ENCODE results near the gene ACER2. TPM values are rescaled to one million over a fixed set of nuclear protein-coding genes. Genes with fewer than 3 reads are reported as not detected.

ACER2 gene
- total RNA-seq = 10 to 100 TPM in 1 of 4 donors, 1 to 10 TPM in 3; 2.8 to 13.5 (median 6.9) TPM

DNA sequence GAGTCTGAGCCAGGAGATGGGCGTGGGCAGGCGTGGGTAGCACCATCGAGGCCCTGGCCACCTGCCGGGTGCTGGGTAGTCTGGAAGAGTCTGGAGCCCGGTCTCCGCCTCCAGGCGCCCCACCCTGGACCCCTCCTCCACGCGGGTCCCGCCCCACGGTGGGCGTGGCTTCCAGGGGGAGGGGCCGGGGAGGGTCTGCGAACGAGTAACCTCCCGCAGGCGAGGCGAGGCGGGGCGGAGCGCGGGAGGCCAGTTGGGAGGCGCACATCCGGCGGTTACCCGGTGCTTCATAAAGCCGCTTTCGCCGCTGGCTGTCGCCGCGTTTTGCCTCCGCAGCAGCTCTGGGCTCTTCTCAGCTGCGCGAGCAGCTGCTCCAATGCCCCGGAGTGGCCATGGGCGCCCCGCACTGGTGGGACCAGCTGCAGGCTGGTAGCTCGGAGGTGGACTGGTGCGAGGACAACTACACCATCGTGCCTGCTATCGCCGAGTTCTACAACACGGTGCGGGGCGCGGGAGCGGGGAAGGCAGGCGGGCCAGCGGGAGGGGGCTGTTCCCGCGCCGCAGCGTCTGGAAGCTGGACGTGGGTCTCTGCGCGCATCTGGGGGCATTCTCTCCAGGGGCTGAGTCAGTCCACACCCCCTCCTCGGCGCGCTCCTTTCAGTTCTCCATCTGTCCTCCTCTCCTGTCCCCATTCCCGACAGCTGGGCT lies at the start of gene ACER2:
Gene ACER2, plus strand, starts transcription at position 317 of the 708 bp plus-strand sequence. Its CDS starts 76 bp downstream, at position 393.
- H3K4me3 ChIP-seq = peak within 1 kb of the TSS; percentile 59 to 80
- H3K36me3 ChIP-seq = no peaks in the 10 kb centered on the region
- intact Hi-C loops (cut with DNase I; ENCODE audit: low total_unique reads) = no loop called here
- H3K27ac ChIP-seq = peak within 1 kb of the TSS; percentile 77 to 89
- DNase-seq = peak; percentile 92 to 97
- H3K4me1 ChIP-seq = peaks cover 0 to 5% of the 10 kb centered on the region in 2 donors
- peak; percentile 90 to 96 for TF ChIP-seq POLR2A (IDR thresholded peaks at IDR 0.05)
- TF ChIP-seq, protein P1, sequence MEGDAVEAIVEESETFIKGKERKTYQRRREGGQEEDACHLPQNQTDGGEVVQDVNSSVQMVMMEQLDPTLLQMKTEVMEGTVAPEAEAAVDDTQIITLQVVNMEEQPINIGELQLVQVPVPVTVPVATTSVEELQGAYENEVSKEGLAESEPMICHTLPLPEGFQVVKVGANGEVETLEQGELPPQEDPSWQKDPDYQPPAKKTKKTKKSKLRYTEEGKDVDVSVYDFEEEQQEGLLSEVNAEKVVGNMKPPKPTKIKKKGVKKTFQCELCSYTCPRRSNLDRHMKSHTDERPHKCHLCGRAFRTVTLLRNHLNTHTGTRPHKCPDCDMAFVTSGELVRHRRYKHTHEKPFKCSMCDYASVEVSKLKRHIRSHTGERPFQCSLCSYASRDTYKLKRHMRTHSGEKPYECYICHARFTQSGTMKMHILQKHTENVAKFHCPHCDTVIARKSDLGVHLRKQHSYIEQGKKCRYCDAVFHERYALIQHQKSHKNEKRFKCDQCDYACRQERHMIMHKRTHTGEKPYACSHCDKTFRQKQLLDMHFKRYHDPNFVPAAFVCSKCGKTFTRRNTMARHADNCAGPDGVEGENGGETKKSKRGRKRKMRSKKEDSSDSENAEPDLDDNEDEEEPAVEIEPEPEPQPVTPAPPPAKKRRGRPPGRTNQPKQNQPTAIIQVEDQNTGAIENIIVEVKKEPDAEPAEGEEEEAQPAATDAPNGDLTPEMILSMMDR (IDR thresholded peaks at IDR 0.05) = peak in 2 of 4 experiments; percentile 4
- H3K9me3 ChIP-seq = no peaks in the 10 kb centered on the region
- no peaks in the 10 kb centered on the region for H3K27me3 ChIP-seq

- no peaks in the 10 kb centered on the region for H3K27me3 ChIP-seq
- H3K4me3 ChIP-seq = no peak overlapping the region
- no peaks in the 10 kb centered on the region for H3K4me1 ChIP-seq
- intact Hi-C loops (cut with DNase I; ENCODE audit: low total_unique reads) = no loop called here
- no peak for TF ChIP-seq POLR2A (IDR thresholded peaks at IDR 0.05)
- TF ChIP-seq, protein P1 (IDR thresholded peaks at IDR 0.05) = no peak
- no peaks in the 10 kb centered on the region for H3K9me3 ChIP-seq
- no peaks in the 10 kb centered on the region for H3K36me3 ChIP-seq
- DNase-seq = no peak
- H3K27ac ChIP-seq = no peak overlapping the region
Measured at GRCh38 chr9:19369107-19369506, 39.7 kb upstream of the ACER2 start.

GRCh38 chr9:19371942-19372341 lies 36.9 kb upstream of the ACER2 start:
- Histone ChIP-seq H3K4me3 (no peak overlapping the region), H3K36me3 (no peaks in the 10 kb centered on the region), H3K27me3 (no peaks in the 10 kb centered on the region), H3K4me1 (no peaks in the 10 kb centered on the region), H3K27ac (no peak overlapping the region), H3K9me3 (no peaks in the 10 kb centered on the region)
- TF ChIP-seq POLR2A (IDR thresholded peaks at IDR 0.05) = no peak
- TF ChIP-seq, protein P1 (IDR thresholded peaks at IDR 0.05) = no peak
- intact Hi-C loops (cut with DNase I; ENCODE audit: low total_unique reads) = no loop called here
- no peak for DNase-seq

DNA sequence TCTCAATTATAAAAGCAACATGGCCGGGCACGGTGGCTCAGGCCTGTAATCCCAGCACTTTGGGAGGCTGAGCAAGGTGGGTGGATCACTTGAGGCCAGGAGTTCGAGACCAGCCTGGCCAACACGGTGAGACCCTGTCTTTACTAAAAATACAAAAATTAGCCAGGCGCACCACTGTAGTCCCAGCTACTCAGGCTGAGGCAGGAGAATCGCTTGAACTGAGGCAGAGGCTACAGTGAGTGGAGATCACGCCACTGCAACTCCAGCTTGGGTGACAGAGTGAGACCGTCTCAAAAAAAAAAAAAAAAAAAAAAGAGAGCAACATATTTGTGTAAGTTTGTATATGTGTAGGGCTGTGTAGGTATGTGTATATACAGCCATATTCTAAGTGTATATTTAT lies 36.2 kb upstream of the ACER2 start:
- Histone ChIP-seq H3K27me3 (no peaks in the 10 kb centered on the region), H3K4me3 (no peak overlapping the region), H3K27ac (no peak overlapping the region), H3K9me3 (no peaks in the 10 kb centered on the region), H3K4me1 (no peaks in the 10 kb centered on the region), H3K36me3 (no peaks in the 10 kb centered on the region)
- TF ChIP-seq POLR2A (IDR thresholded peaks at IDR 0.05) = no peak
- TF ChIP-seq, protein P1 (IDR thresholded peaks at IDR 0.05) = no peak
- no peak for DNase-seq
- intact Hi-C loops (cut with DNase I; ENCODE audit: low total_unique reads) = no loop called here

- no peaks in the 10 kb centered on the region for H3K9me3 ChIP-seq
- no peaks in the 10 kb centered on the region for H3K4me1 ChIP-seq
- no peaks in the 10 kb centered on the region for H3K27me3 ChIP-seq
- no peak overlapping the region for H3K27ac ChIP-seq
- TF ChIP-seq POLR2A (IDR thresholded peaks at IDR 0.05) = no peak
- TF ChIP-seq, protein P1 (IDR thresholded peaks at IDR 0.05) = no peak
- no peak for DNase-seq
- H3K36me3 ChIP-seq = no peaks in the 10 kb centered on the region
- no peak overlapping the region for H3K4me3 ChIP-seq
- intact Hi-C loops (cut with DNase I; ENCODE audit: low total_unique reads) = no loop called here
Measured at GRCh38 chr9:19373527-19373926, 35.3 kb upstream of the ACER2 start.
